SK-N-SH treated with all-trans-retinoic acid at 6 μM for 48 hours (cell line): Measurements from ENCODE around the gene GEMIN5.

ENCODE experiments used
- ARNTL ChIP-seq: fragments of 450-650 bp; formaldehyde crosslinking; IDR thresholded peaks from 2 replicates; pipeline ENCODE4 v1.5.0; 2020; ENCODE audit warnings: low read depth, mild to moderate bottlenecking, moderate library complexity, borderline replicate concordance
- CREB5 ChIP-seq: fragments of 250-450 bp; sonication (Bioruptor Pico); IDR thresholded peaks from 2 replicates; pipeline ENCODE4 v1.5.1; 2020; ENCODE audit warnings: low read depth, mild to moderate bottlenecking, moderate library complexity
- PATZ1 ChIP-seq: fragments of 250-450 bp; sonication (Bioruptor Pico); IDR thresholded peaks from 2 replicates; pipeline ENCODE4 v1.8.0; 2020; ENCODE audit warnings: mild to moderate bottlenecking, moderate library complexity, borderline replicate concordance
- RARB ChIP-seq: fragments of 250-450 bp; sonication (Bioruptor Pico); IDR thresholded peaks from 2 replicates; pipeline ENCODE4 v1.8.0; 2021; ENCODE audit warnings: mild to moderate bottlenecking, moderate library complexity
- TOX ChIP-seq: fragments of 250-450 bp; sonication (Bioruptor Pico); IDR thresholded peaks from 2 replicates; pipeline ENCODE4 v1.8.0; 2021; ENCODE audit warnings: mild to moderate bottlenecking, moderate library complexity, borderline replicate concordance

GRCh38 chr5:154948313-154948712 lies 10.3 kb upstream of the GEMIN5 start:
- TF ChIP-seq TOX (CRISPR knock-in tag) (no peak), ARNTL (no peak), RARB (CRISPR knock-in tag) (no peak), CREB5 (CRISPR knock-in tag) (no peak), PATZ1 (CRISPR knock-in tag) (no peak)
